ENCODE data around the gene OR4N2. TPM values are rescaled to one million over a fixed set of nuclear protein-coding genes. Genes with fewer than 3 reads are reported as not detected.
A peak's percentile ranks its signal among the peaks of the same experiment; 100 is the strongest.
"Not testable (repeated sequence)": the region's sequence is repeated elsewhere in the genome, so short reads cannot be mapped to it uniquely, and the experiment has no call there.

The OR4N2 gene, protein sequence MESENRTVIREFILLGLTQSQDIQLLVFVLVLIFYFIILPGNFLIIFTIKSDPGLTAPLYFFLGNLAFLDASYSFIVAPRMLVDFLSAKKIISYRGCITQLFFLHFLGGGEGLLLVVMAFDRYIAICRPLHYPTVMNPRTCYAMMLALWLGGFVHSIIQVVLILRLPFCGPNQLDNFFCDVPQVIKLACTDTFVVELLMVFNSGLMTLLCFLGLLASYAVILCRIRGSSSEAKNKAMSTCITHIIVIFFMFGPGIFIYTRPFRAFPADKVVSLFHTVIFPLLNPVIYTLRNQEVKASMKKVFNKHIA
- not detected for total RNA-seq
- not detected for polyA plus RNA-seq
- long read RNA-seq, donor 1, result 0 reads
- long read RNA-seq, donor 2, result 0 reads
- long read RNA-seq, donor 3, partial matches to known transcripts, result 0 of 2 reads
- long read RNA-seq, donor 3, other reads (novel, unspliced or antisense), result 0 of 2 reads
- long read RNA-seq, donor 4, result 0 reads
- long read RNA-seq, donor 5, result 0 reads
- long read RNA-seq, donor 6, result 0 reads
- long read RNA-seq, donor 7, result 0 reads
- long read RNA-seq, donor 8, result 0 reads
- long read RNA-seq, donor 9, result 0 reads
- long read RNA-seq, donor 10, result 0 reads

DNA sequence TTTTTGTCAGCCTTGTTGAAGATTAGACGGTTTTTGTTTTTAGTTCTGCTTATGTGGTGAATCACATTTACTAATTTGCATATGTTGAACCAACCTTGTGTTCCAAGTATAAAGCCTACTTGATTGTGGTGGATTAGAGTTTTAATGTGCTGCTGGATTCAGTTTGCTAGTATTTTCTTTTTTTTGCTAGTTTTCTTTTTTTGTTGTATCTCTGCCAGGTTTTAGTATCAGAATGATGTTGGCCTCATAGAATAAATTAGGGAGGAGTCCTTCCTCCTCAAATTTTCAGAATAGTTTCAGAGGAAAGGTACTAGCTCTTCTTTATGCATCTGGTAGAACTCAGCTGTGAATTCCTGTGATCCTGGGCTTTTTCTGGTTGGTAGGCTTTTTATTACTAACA lies at the start of gene OR4N2:
Gene OR4N2, plus strand, starts transcription at position 301 of the 400 bp plus-strand sequence. CDS start 23,679 bp downstream, outside the sequence.
- H3K9me3 ChIP-seq (replicated peaks in 1 of 3); intact Hi-C loops (cut with DNase I); H3K4me1 ChIP-seq (replicated peaks in 1 of 2); H3K36me3 ChIP-seq (replicated peaks in 1 of 2); H3K27ac ChIP-seq; DNase-seq; H3K27me3 ChIP-seq; H3K4me3 ChIP-seq: not testable (repeated sequence)
- 54 to 62% (median 56%) methylated on average over 1 of the region's 1 CpG for WGBS, 4 donors

DNA sequence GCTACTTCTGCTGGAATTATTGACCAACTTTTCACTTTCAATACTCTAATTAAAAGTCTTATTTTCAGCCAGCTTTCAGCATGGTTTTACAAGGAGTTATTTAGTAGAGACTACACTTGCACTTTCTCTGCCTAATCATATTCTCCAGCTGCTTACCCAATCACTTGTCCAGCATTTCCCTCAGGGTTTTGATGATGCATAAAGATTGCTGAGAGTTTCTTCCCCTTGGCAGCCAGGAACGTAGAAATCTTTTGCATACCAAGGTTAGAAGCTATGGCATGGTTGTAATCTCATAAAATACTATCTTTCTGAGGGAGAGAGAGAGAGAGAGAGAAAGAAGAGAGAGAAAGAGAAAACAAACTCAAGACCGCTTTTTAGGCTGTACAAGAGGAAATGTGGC lies 49.4 kb upstream of the OR4N2 start:
- DNase-seq, result no peak
- no peak for TF ChIP-seq POLR2A (IDR thresholded peaks at IDR 0.05)
- TF ChIP-seq, protein P1, sequence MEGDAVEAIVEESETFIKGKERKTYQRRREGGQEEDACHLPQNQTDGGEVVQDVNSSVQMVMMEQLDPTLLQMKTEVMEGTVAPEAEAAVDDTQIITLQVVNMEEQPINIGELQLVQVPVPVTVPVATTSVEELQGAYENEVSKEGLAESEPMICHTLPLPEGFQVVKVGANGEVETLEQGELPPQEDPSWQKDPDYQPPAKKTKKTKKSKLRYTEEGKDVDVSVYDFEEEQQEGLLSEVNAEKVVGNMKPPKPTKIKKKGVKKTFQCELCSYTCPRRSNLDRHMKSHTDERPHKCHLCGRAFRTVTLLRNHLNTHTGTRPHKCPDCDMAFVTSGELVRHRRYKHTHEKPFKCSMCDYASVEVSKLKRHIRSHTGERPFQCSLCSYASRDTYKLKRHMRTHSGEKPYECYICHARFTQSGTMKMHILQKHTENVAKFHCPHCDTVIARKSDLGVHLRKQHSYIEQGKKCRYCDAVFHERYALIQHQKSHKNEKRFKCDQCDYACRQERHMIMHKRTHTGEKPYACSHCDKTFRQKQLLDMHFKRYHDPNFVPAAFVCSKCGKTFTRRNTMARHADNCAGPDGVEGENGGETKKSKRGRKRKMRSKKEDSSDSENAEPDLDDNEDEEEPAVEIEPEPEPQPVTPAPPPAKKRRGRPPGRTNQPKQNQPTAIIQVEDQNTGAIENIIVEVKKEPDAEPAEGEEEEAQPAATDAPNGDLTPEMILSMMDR (IDR thresholded peaks at IDR 0.05), result no peak
- intact Hi-C loops (cut with DNase I), result no loop called here
- Histone ChIP-seq H3K4me1 (replicated peaks in 1 of 2) (no peaks in the 10 kb centered on the region), H3K9me3 (replicated peaks in 1 of 3) (no peaks in the 10 kb centered on the region), H3K27ac (no peak overlapping the region), H3K27me3 (no peaks in the 10 kb centered on the region), H3K4me3 (no peak overlapping the region), H3K36me3 (replicated peaks in 1 of 2) (no peaks in the 10 kb centered on the region)
- WGBS, 4 donors, result 24 to 44% (median 25%) methylated on average over 2 of the region's 2 CpGs

DNA sequence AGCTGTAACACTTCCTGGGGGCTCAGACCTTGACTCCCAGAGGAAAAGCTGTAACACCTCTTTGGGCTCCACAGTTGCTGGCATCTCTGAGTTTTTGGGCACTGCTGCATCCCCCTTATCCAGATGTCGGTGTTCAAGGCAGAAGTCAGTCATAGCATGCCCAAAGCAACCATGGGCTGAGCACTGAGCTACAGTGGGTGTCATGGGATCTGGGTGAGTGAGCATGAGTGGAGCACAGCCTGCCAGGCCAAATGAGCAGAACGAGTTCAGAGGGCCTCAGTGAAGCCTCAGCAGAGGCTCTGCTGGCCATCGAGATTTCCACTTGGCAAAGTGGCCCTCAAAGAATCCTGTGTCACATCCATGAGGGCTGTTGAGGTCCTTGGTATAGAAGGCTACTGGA lies 32.1 kb upstream of the OR4N2 start:
- intact Hi-C loops (cut with DNase I); H3K4me1 ChIP-seq (replicated peaks in 1 of 2); H3K27ac ChIP-seq; H3K27me3 ChIP-seq; H3K9me3 ChIP-seq (replicated peaks in 1 of 3); DNase-seq; H3K4me3 ChIP-seq; H3K36me3 ChIP-seq (replicated peaks in 1 of 2): not testable (repeated sequence)
- WGBS, 4 donors, result 38 to 62% (median 47%) methylated on average over 2 to 3 of the region's 3 CpGs

DNA sequence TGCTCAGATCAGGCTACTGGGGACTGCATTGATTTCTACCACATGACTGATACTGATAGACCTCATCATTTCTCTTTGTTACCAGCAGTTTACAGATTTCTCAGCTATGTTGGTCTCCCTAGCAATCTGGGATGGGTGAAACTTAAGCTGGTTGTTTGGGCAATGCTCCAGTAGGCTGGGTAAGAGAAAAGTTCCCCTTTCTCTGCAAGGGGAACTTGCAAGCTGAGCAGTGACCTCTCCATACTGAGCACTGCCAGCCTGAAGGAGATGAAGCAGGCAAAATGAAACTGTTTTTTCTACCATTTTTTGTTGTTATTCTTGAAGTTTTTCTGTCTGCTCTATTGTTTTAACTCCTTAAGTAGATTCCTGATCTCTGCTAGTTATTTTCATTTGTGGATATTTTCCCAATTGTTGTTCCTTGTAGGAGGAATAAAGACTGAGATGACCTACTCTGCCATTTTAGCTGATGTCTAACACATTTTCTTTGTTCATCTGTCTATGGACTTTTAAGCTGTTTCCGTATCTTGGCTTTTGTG lies 31.6 kb upstream of the OR4N2 start:
- peak in 2 of 7 donors; percentile 12 to 13 for DNase-seq
- TF ChIP-seq, protein P1 (IDR thresholded peaks at IDR 0.05), result no peak
- no peak for TF ChIP-seq POLR2A (IDR thresholded peaks at IDR 0.05)
- H3K27me3 ChIP-seq, result no peaks in the 10 kb centered on the region
- 67 to 89% (median 86%) methylated on average over 1 of the region's 1 CpG for WGBS, 4 donors
- peak overlapping the region in 1 of 5 donors; percentile 48 for H3K27ac ChIP-seq
- no peaks in the 10 kb centered on the region for H3K36me3 ChIP-seq (replicated peaks in 1 of 2)
- no peaks in the 10 kb centered on the region for H3K4me1 ChIP-seq (replicated peaks in 1 of 2)
- intact Hi-C loops (cut with DNase I), result no loop called here
- no peaks in the 10 kb centered on the region for H3K9me3 ChIP-seq (replicated peaks in 1 of 3)
- no peak overlapping the region for H3K4me3 ChIP-seq

DNA sequence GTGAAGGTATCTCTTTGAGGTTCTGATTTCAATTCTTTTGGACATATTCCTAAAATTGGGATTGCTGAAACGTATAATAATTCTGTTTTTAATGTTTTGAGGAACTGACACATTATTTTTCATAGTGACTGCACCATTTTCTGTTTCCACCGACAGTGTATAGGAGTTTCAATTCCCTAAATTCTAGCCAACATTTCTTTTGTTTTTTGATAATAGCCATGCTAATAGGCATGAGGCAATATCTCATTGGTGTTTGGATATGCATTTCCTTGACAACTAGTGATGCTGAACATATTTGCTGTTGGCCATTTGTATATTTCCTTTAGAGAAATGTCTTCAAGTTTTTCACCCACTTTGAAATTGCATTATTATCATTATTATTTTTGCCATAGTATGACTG lies 31.1 kb upstream of the OR4N2 start:
- DNase-seq; H3K36me3 ChIP-seq (replicated peaks in 1 of 2); H3K27me3 ChIP-seq; H3K4me1 ChIP-seq (replicated peaks in 1 of 2); H3K4me3 ChIP-seq; H3K9me3 ChIP-seq (replicated peaks in 1 of 3); intact Hi-C loops (cut with DNase I): not testable (repeated sequence)
- H3K27ac ChIP-seq, result peak overlapping the region in 1 of 5 donors; percentile 48
- 34 to 43% (median 39%) methylated on average over 2 of the region's 2 CpGs for WGBS, 4 donors

DNA sequence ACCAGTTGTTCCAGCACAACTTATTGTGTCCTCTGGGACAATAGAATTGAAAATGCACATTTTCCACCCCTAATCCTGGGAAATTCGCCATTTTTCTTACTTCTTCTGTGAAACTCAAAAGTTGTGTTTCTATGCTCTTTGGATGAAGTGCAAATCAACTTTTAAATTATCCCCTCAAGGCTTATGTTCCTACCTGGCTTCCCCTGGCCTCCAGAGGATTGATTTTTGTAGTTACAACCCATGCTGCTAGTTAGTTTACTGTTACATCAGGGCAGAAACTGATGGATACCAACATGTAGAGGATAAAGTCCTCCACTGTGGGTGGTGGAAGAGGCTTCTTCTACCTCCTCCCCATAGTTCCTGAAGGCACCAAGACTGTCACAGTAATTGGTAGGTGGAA lies 30.4 kb upstream of the OR4N2 start, which contains the start of gene OR4M1:
Gene OR4M1, plus strand, starts transcription at position 301 of the 400 bp plus-strand sequence. CDS start 6,819 bp downstream, outside the sequence.
- intact Hi-C loops (cut with DNase I); H3K4me3 ChIP-seq; H3K9me3 ChIP-seq (replicated peaks in 1 of 3); H3K4me1 ChIP-seq (replicated peaks in 1 of 2); H3K36me3 ChIP-seq (replicated peaks in 1 of 2); DNase-seq; H3K27me3 ChIP-seq: not testable (repeated sequence)
- WGBS, 4 donors, result 0 to 16% (median 10%) methylated on average over 1 of the region's 1 CpG
- peak within 1 kb of the TSS in 1 of 5 donors; percentile 48 for H3K27ac ChIP-seq

Data from adrenal gland (tissue), 19 donors.